Neutrophil (primary cell): ENCODE results near the gene OPHN1.

Source experiments
- H3K27ac ChIP-seq: fragments of 200-600 bp; sonication (generic); 2 replicates; pipeline ENCODE4 v1.5.1; 2016; ENCODE audit warnings: mild to moderate bottlenecking, moderate library complexity
- H3K27me3 ChIP-seq: fragments of 200-600 bp; sonication (generic); 2 replicates; pipeline ENCODE4 v1.6.0; 2016; ENCODE audit warnings: mild to moderate bottlenecking
- H3K36me3 ChIP-seq: fragments of 200-600 bp; sonication (generic); 2 replicates; pipeline ENCODE4 v1.5.1; 2017
- H3K4me1 ChIP-seq, 2 experiments: fragments of 200-600 bp in 1 of 2; sonication (generic) in 1 of 2; 1 replicate in 1 of 2; 2 replicates in 1 of 2; pipeline versions ENCODE4 v1.5.1 to v1.6.1; 2013 to 2016; ENCODE audit warnings: low read depth in 1 of 2, low read length in 1 of 2, mild to moderate bottlenecking in 1 of 2, moderate library complexity in 1 of 2; ENCODE audit not compliant: control insufficient read depth in 1 of 2, insufficient read depth in 1 of 2
- H3K4me3 ChIP-seq, 2 experiments: fragments of 200-600 bp in 1 of 2; sonication (generic) in 1 of 2; 1 replicate in 1 of 2; 2 replicates in 1 of 2; pipeline ENCODE4 v1.5.1; 2013 to 2016; ENCODE audit warnings: low read depth in 1 of 2, low read length in 1 of 2, mild to moderate bottlenecking in 1 of 2, moderate library complexity in 1 of 2
- H3K9me3 ChIP-seq: fragments of 200-600 bp; sonication (generic); 2 replicates; pipeline ENCODE4 v1.5.1; 2016
- CTCF ChIP-seq: fragments of 200-600 bp; sonication (generic); IDR thresholded peaks from 2 replicates; pipeline ENCODE4 v1.5.1; 2016; ENCODE audit warnings: antibody characterized with exemption

OPHN1 gene

GRCh38 chrX:68451720-68452119 is 18.4 kb upstream of the OPHN1 start:
- no peak for TF ChIP-seq CTCF
- Histone ChIP-seq H3K4me1 (no peaks in the 10 kb centered on the region), H3K27ac (no peak overlapping the region), H3K27me3 (no peaks in the 10 kb centered on the region), H3K36me3 (no peaks in the 10 kb centered on the region), H3K9me3 (no peaks in the 10 kb centered on the region), H3K4me3 (no peak overlapping the region)

GRCh38 chrX:68443155-68443868 is 10.0 kb upstream of the OPHN1 start:
- no peaks in the 10 kb centered on the region for H3K4me1 ChIP-seq
- no peak overlapping the region for H3K4me3 ChIP-seq
- H3K27me3 ChIP-seq = no peaks in the 10 kb centered on the region
- no peaks in the 10 kb centered on the region for H3K9me3 ChIP-seq
- no peaks in the 10 kb centered on the region for H3K36me3 ChIP-seq
- no peak for TF ChIP-seq CTCF
- H3K27ac ChIP-seq = no peak overlapping the region

GRCh38 chrX:68440940-68441339 is 7.6 kb upstream of the OPHN1 start:
- no peak for TF ChIP-seq CTCF

GRCh38 chrX:68440442-68440841 is 7.1 kb upstream of the OPHN1 start:
- Histone ChIP-seq H3K4me1 (no peaks in the 10 kb centered on the region), H3K27ac (no peak overlapping the region), H3K4me3 (no peak overlapping the region), H3K9me3 (no peaks in the 10 kb centered on the region), H3K36me3 (no peaks in the 10 kb centered on the region), H3K27me3 (no peaks in the 10 kb centered on the region)
- TF ChIP-seq CTCF = no peak

More at GRCh38 chrX:68440940-68441339, 7.6 kb upstream of the OPHN1 start:
- H3K36me3 ChIP-seq = no peaks in the 10 kb centered on the region
- H3K27me3 ChIP-seq = no peaks in the 10 kb centered on the region
- H3K27ac ChIP-seq = no peak overlapping the region
- no peaks in the 10 kb centered on the region for H3K9me3 ChIP-seq
- no peaks in the 10 kb centered on the region for H3K4me1 ChIP-seq
- no peak overlapping the region for H3K4me3 ChIP-seq

GRCh38 chrX:68439341-68439740 is 6.0 kb upstream of the OPHN1 start:
- Histone ChIP-seq H3K4me3 (no peak overlapping the region), H3K4me1 (no peaks in the 10 kb centered on the region), H3K9me3 (no peaks in the 10 kb centered on the region), H3K27me3 (peaks cover 3% of the 10 kb centered on the region), H3K36me3 (no peaks in the 10 kb centered on the region), H3K27ac (no peak overlapping the region)
- TF ChIP-seq CTCF = no peak
